Measurements from ENCODE around the gene PLEKHM3.

PLEKHM3 gene

GRCh38 chr2:207790898-207791297 is 234.4 kb downstream of the PLEKHM3 start:
- DNase-seq (no peak), ATAC-seq (replicated peaks) (no peak)
- Mint-ChIP-seq H3K27me3 (peaks cover 15 to 31% of the 10 kb centered on the region in 2 donors), H3K36me3 (no peaks in the 10 kb centered on the region), H3K9me3 (no peaks in the 10 kb centered on the region), H3K27ac (no peak overlapping the region), H3K4me1 (peaks cover 0 to 4% of the 10 kb centered on the region in 2 donors), H3K4me3 (no peak overlapping the region)

DNA sequence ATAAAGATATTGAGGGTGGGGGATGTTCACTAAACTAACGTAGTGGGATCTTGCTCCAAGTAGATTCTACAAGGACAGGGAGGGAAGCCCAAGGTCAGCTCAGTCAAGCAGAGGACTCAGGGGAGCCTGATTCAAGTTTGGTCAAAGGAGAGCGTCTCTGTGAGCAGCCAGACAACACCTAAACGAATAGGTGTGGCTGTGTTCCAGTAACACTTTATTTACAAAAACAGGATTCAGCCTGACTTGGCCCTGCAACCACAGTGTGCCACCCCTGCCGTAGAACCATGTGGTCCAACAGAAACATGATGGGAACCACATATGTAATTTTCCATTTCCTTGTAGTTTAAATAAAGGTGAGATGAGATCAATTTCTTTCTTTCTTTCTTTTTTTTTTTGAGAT is 237.5 kb downstream of the PLEKHM3 start:
- Mint-ChIP-seq H3K27me3 (peaks cover 16 to 22% of the 10 kb centered on the region in 2 donors), H3K36me3 (no peaks in the 10 kb centered on the region), H3K4me3 (no peak overlapping the region), H3K9me3 (no peaks in the 10 kb centered on the region), H3K27ac (no peak overlapping the region), H3K4me1 (peaks cover 0 to 4% of the 10 kb centered on the region in 2 donors)
- ATAC-seq (replicated peaks): no peak
- no peak for DNase-seq

DNA sequence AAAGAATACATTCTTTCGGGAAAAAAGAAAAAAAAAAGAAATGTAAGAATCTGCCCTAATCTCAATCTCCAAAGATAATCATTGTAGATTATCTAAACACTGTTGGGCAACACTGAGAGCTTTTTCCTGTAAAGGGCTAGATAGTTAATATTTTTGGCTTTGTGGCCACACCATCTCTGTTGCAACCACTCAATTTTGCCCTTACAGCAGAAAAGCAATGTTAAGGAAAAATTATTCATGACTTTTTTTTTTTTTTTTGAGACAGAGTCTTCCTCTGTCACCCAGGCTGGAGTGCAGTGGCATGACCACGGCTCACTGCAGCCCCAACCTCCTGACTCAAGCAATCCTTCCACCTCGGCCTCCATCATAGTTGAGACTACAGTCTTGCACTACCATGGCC is 238.3 kb downstream of the PLEKHM3 start:
- no peak overlapping the region for H3K27ac Mint-ChIP-seq
- no peak overlapping the region for H3K4me3 Mint-ChIP-seq
- DNase-seq (no peak), ATAC-seq (replicated peaks) (no peak)
- no peaks in the 10 kb centered on the region for H3K9me3 Mint-ChIP-seq
- no peaks in the 10 kb centered on the region for H3K36me3 Mint-ChIP-seq
- H3K4me1 Mint-ChIP-seq: no peaks in the 10 kb centered on the region
- peaks cover 16 to 22% of the 10 kb centered on the region in 2 donors for H3K27me3 Mint-ChIP-seq

DNA sequence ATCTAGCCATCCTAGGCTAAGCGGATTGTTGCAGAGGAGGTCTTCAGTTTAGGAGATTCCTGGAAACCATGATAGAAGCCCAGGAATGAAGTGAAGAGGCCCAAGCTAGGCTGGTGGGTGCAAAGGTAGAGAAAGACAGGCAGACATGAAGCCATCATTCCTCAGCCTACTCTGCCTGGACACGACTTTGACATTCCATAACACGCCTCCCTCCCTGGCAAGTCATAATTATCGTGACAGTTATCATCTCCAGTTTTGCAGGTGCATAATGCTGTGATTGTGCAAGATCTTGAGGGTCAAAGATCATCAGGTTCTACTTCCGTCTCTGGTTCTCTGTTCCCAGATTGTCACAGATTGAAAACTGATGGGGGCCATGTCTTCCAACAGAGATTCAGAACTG is 240.4 kb downstream of the PLEKHM3 start:
- Mint-ChIP-seq H3K9me3 (no peaks in the 10 kb centered on the region), H3K36me3 (no peaks in the 10 kb centered on the region), H3K27me3 (peaks cover 10 to 14% of the 10 kb centered on the region in 2 donors), H3K4me1 (no peaks in the 10 kb centered on the region), H3K27ac (no peak overlapping the region), H3K4me3 (no peak overlapping the region)
- no peak for ATAC-seq (replicated peaks)
- no peak for DNase-seq

DNA sequence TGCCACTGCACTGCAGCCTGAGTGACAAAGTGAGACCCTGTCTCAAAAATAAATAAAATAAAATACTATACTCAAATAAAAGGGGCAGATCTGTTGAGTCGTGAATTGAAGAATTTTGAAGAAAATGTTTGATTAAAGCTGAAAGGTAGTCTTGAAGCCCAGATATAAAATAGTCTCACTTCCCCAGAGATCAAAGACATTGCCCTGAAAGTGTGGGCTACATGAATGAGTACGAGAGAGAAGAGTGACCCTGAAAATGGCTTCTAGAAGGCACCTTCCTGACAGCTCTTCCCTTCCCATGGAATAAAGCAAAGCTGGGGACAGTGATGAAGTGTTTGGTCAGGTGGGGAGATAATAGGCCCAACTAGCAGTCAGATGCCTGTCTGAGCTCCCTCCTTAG is 241.8 kb downstream of the PLEKHM3 start:
- peaks cover 14 to 20% of the 10 kb centered on the region in 2 donors for H3K27me3 Mint-ChIP-seq
- no peak for ATAC-seq (replicated peaks)
- H3K4me1 Mint-ChIP-seq: no peaks in the 10 kb centered on the region
- H3K36me3 Mint-ChIP-seq: no peaks in the 10 kb centered on the region
- no peak overlapping the region for H3K27ac Mint-ChIP-seq
- no peak for DNase-seq
- no peaks in the 10 kb centered on the region for H3K9me3 Mint-ChIP-seq
- no peak overlapping the region for H3K4me3 Mint-ChIP-seq

- Mint-ChIP-seq H3K27me3 (peaks cover 9 to 15% of the 10 kb centered on the region in 2 donors), H3K4me3 (no peak overlapping the region), H3K36me3 (no peaks in the 10 kb centered on the region), H3K9me3 (no peaks in the 10 kb centered on the region), H3K4me1 (no peaks in the 10 kb centered on the region), H3K27ac (no peak overlapping the region)
- no peak for DNase-seq
- no peak for ATAC-seq (replicated peaks)
These were observed 242.9 kb downstream of the PLEKHM3 start for GRCh38 chr2:207782238-207783030.

- H3K27ac Mint-ChIP-seq: no peak overlapping the region
- ATAC-seq (replicated peaks): no peak
- peaks cover 4 to 14% of the 10 kb centered on the region in 2 donors for H3K27me3 Mint-ChIP-seq
- no peaks in the 10 kb centered on the region for H3K9me3 Mint-ChIP-seq
- H3K4me1 Mint-ChIP-seq: no peaks in the 10 kb centered on the region
- no peaks in the 10 kb centered on the region for H3K36me3 Mint-ChIP-seq
- no peak overlapping the region for H3K4me3 Mint-ChIP-seq
- no peak for DNase-seq
These were observed 245.8 kb downstream of the PLEKHM3 start for GRCh38 chr2:207779523-207779922.

DNA sequence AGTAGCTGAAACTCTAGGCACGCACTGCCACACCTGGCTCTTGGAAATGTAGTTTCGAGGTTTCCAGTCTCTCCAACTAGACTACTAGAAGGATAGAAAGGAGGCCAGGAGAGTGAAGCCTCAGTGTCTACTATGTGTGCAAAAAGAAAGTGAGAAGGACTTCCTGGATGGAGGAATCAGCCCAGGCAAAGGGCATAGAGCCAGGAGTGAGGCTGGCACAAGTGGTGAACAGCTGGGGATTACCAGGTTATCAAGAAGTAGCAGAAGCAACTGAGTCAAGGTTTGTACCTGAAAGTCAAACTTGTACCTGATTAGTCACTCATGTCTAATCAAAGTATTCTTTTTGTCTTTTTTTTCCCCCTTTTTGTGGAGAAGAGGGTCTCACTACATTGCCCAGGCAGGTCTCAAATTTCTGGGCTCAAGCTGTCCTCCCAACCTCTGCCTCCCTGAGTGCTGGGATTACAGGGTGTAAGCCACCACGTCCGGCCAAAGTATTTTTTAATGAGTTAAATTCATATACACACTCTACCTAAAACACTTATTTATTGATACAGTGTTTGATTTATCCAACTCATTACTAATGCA is 246.9 kb downstream of the PLEKHM3 start:
- H3K9me3 Mint-ChIP-seq: no peaks in the 10 kb centered on the region
- H3K27ac Mint-ChIP-seq: no peak overlapping the region
- ATAC-seq (replicated peaks) (no peak), DNase-seq (no peak)
- H3K27me3 Mint-ChIP-seq: peaks cover 3 to 14% of the 10 kb centered on the region in 2 donors
- no peaks in the 10 kb centered on the region for H3K4me1 Mint-ChIP-seq
- no peaks in the 10 kb centered on the region for H3K36me3 Mint-ChIP-seq
- H3K4me3 Mint-ChIP-seq: no peak overlapping the region

DNA sequence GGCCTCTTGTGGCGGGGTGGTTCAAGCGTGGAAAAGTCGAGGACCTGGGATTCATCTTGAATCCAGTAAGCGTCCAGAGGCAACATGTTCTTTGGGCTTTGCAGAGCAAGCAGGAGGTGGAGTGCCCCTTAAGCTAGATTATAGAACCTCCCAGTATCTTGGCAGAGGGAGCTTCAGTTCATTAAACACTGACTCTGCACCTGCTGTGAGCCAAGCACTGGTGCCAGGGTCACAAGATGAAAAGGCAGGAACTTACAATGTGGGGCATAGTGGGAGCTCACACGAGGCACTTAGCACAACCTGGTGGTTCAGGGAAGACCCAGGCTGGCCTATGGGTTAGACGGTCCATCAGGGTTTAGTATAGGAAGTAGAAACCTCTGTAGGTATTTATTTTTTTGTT is 248.2 kb downstream of the PLEKHM3 start:
- no peak for DNase-seq
- H3K9me3 Mint-ChIP-seq: no peaks in the 10 kb centered on the region
- H3K27ac Mint-ChIP-seq: no peak overlapping the region
- no peak for ATAC-seq (replicated peaks)
- peaks cover 0 to 14% of the 10 kb centered on the region in 2 donors for H3K27me3 Mint-ChIP-seq
- no peaks in the 10 kb centered on the region for H3K4me1 Mint-ChIP-seq
- no peaks in the 10 kb centered on the region for H3K36me3 Mint-ChIP-seq
- no peak overlapping the region for H3K4me3 Mint-ChIP-seq

DNA sequence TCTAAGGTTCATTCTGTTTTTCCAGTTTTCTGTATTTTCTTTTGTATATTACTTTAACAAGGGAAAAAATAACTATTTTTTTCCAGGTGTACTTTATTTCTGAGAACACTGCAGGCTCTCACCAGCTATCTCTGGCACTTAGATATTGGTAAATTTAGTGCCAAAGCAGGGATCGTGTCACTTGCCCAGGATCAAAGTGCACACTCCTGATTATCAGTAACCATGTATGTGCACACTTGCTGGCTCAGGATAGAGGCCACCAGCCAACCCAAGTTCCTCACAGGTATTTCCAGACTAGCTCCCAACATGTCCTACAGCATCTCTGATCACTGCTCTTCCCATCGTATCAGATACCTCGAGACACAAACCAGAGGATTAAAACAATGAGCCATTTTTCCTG is 249.9 kb downstream of the PLEKHM3 start:
- Mint-ChIP-seq H3K9me3 (no peaks in the 10 kb centered on the region), H3K4me1 (peaks cover 4 to 7% of the 10 kb centered on the region in 2 donors), H3K27me3 (peaks cover 0 to 14% of the 10 kb centered on the region in 2 donors), H3K36me3 (no peaks in the 10 kb centered on the region), H3K27ac (no peak overlapping the region), H3K4me3 (no peak overlapping the region)
- no peak for ATAC-seq (replicated peaks)
- DNase-seq: no peak

- Mint-ChIP-seq H3K36me3 (peaks cover 0 to 3% of the 10 kb centered on the region in 2 donors), H3K9me3 (no peaks in the 10 kb centered on the region), H3K27ac (no peak overlapping the region), H3K27me3 (peaks cover 0 to 7% of the 10 kb centered on the region in 2 donors), H3K4me3 (no peak overlapping the region), H3K4me1 (peaks cover 10 to 27% of the 10 kb centered on the region in 2 donors)
- no peak for DNase-seq
- ATAC-seq (replicated peaks): no peak
These were observed 252.5 kb downstream of the PLEKHM3 start for GRCh38 chr2:207772844-207773205.

DNA sequence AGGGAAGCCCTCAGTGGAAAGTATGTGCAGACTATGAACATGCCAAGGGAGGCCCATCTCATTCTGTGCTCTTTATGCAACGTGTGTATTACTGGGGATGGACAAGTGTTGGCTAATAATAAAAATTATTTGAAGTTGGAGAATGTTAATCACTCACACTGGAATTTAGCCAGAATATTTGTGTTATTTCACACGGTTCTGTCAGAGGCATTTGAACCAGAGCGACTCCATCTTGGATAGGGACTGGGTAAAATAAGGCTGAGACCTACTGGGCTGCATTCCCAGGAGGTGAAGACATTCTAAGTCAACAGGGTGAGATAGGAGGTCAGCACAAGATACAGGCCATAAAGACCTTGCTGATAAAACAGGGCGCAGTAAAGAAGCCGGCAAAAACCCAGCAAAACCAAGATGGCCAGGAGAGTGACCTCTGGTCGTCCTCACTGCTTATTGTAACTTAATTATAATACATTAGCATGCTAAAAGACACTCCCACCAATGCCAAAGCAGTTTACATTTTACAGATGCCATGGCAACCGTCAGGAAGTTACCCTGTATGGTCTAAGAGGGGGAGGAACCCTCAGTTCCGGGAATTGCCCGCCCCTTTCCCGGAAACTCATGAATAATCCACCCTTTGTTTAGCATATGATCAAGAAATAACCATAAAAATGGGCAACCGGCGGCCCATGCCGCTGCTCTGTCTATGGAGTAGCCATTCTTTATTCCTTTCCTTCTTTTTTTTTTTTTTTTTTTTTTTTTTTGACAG is 253.1 kb downstream of the PLEKHM3 start:
- Mint-ChIP-seq H3K9me3 (peaks cover under 1 to 5% of the 10 kb centered on the region in 2 donors), H3K36me3 (peaks cover 6 to 7% of the 10 kb centered on the region in 2 donors), H3K4me1 (peaks cover 14 to 33% of the 10 kb centered on the region in 2 donors), H3K4me3 (no peak overlapping the region), H3K27me3 (peaks cover 5 to 12% of the 10 kb centered on the region in 2 donors), H3K27ac (no peak overlapping the region)
- ATAC-seq (replicated peaks) (no peak), DNase-seq (no peak)

DNA sequence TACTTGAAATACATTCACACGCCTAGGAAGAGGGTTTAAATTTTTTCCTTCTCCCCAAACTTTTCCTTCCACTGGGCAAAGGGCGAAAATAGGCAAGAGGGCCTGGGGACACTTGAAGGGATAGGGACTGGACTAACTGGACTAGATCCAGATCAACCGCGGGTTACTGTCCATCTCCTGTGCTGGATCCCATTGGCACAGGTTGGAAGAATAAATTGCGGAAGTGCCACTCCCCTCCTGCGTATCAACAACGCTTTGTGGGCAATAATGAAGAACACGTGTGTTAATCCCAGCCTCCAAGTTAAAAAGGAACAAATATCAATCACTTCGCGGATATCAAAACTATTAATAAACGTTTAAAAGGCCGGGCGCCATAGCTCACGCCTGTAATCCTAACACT is 253.9 kb downstream of the PLEKHM3 start:
- H3K36me3 Mint-ChIP-seq: peaks cover 9 to 11% of the 10 kb centered on the region in 2 donors
- H3K4me3 Mint-ChIP-seq: peak overlapping the region in 1 of 2 donors; percentile 84
- no peak overlapping the region for H3K27ac Mint-ChIP-seq
- peaks cover 8 to 20% of the 10 kb centered on the region in 2 donors for H3K27me3 Mint-ChIP-seq
- ATAC-seq (replicated peaks) (no peak), DNase-seq (no peak)
- peaks cover 19 to 41% of the 10 kb centered on the region in 2 donors for H3K4me1 Mint-ChIP-seq
- peaks cover 3 to 8% of the 10 kb centered on the region in 2 donors for H3K9me3 Mint-ChIP-seq

Data from stimulated activated naive B cell treated with anti-CD40 and anti-IgM and Interleukin-4, amounts not matched to agents 10 μg/mL and 1 μg/mL and 100 μg/mL, for 72 hours (primary cell).